Dermis microvascular lymphatic vessel endothelial cell (primary cell): ENCODE results near the gene ARHGEF10L. TPM values are rescaled to one million over a fixed set of nuclear protein-coding genes. Genes with fewer than 3 reads are reported as not detected.

Source experiments
- DNase-seq, 2 donors: peaks; one replicate each; pipeline versions ENCODE4 v3.0.0 to v3.0.0-alpha.2; 2010; ENCODE audit warnings: low read depth in 2 of 2
- total RNA-seq: library from RNA; depleted of rRNA; stranded (reverse); fragments of >200 nt; gene quantifications from 2 replicates; pipeline ENCODE4 v1.2.1, GENCODE V29; 2014

ARHGEF10L gene
- total RNA-seq, 1 donor from 2014 or later = 1.2 TPM

- no peak for DNase-seq
Measured at GRCh38 chr1:17654519-17654918, 115.0 kb downstream of the ARHGEF10L start.

- no peak for DNase-seq
Measured at GRCh38 chr1:17655169-17655568, 115.7 kb downstream of the ARHGEF10L start.

GRCh38 chr1:17655922-17656321, 116.4 kb downstream of the ARHGEF10L start:
- DNase-seq = no peak

GRCh38 chr1:17657436-17657835, 117.9 kb downstream of the ARHGEF10L start:
- DNase-seq = no peak

- DNase-seq = no peak
Measured at GRCh38 chr1:17658837-17659236, 119.3 kb downstream of the ARHGEF10L start.

GRCh38 chr1:17661546-17662157, 122.2 kb downstream of the ARHGEF10L start:
- peak; percentile 12 to 50 for DNase-seq

- no peak for DNase-seq
Measured at GRCh38 chr1:17662296-17662695, 122.8 kb downstream of the ARHGEF10L start.

GRCh38 chr1:17662786-17663185, 123.3 kb downstream of the ARHGEF10L start:
- no peak for DNase-seq

GRCh38 chr1:17663646-17664045, 124.1 kb downstream of the ARHGEF10L start:
- no peak for DNase-seq

GRCh38 chr1:17664322-17664721, 124.8 kb downstream of the ARHGEF10L start:
- DNase-seq = no peak

- DNase-seq = no peak
Measured at GRCh38 chr1:17665054-17665453, 125.6 kb downstream of the ARHGEF10L start.

GRCh38 chr1:17665950-17666720, 126.6 kb downstream of the ARHGEF10L start:
- no peak for DNase-seq

- no peak for DNase-seq
Measured at GRCh38 chr1:17667641-17668040, 128.1 kb downstream of the ARHGEF10L start.

GRCh38 chr1:17668195-17668594, 128.7 kb downstream of the ARHGEF10L start:
- no peak for DNase-seq

GRCh38 chr1:17668624-17669175, 129.2 kb downstream of the ARHGEF10L start:
- no peak for DNase-seq

- no peak for DNase-seq
Measured at GRCh38 chr1:17669305-17669704, 129.8 kb downstream of the ARHGEF10L start.

- DNase-seq = no peak
Measured at GRCh38 chr1:17669866-17670451, 130.5 kb downstream of the ARHGEF10L start.

GRCh38 chr1:17670587-17671313, 131.3 kb downstream of the ARHGEF10L start:
- no peak for DNase-seq

GRCh38 chr1:17671314-17671705, 131.8 kb downstream of the ARHGEF10L start:
- DNase-seq = no peak

- DNase-seq = no peak
Measured at GRCh38 chr1:17671741-17672140, 132.2 kb downstream of the ARHGEF10L start.

GRCh38 chr1:17672226-17672625, 132.7 kb downstream of the ARHGEF10L start:
- no peak for DNase-seq
